Neural progenitor cell (in vitro differentiated cells): ENCODE results near the gene RNF217. TPM values are rescaled to one million over a fixed set of nuclear protein-coding genes. Genes with fewer than 3 reads are reported as not detected.

ENCODE experiments used
- DNase-seq: peaks from one replicate; pipeline ENCODE4 v3.0.0-alpha.2; 2016; ENCODE audit warnings: low spot score
- H2AFZ ChIP-seq: fragments of 200-600 bp; sonication (generic); replicated peaks from 2 replicates; pipeline ENCODE4 v1.6.1; 2016; ENCODE audit warnings: antibody characterized with exemption
- H3F3A ChIP-seq: fragments of 200-600 bp; sonication (generic); 2 replicates; pipeline ENCODE4 v1.6.1; 2016; ENCODE audit warnings: antibody characterized with exemption, low read depth
- H3K27ac ChIP-seq: fragments of 200-600 bp; sonication (generic); 2 replicates; pipeline ENCODE4 v1.5.1; 2016; ENCODE audit warnings: mild to moderate bottlenecking
- H3K27me3 ChIP-seq: fragments of 200-600 bp; sonication (generic); 2 replicates; pipeline ENCODE4 v1.6.1; 2016; ENCODE audit warnings: mild to moderate bottlenecking, moderate library complexity
- H3K36me3 ChIP-seq: fragments of 200-600 bp; sonication (generic); 2 replicates; pipeline ENCODE4 v1.5.1; 2016
- H3K4me1 ChIP-seq: fragments of 200-600 bp; sonication (generic); 2 replicates; pipeline ENCODE4 v1.6.1; 2016; ENCODE audit warnings: mixed run types
- H3K4me2 ChIP-seq: fragments of 200-600 bp; sonication (generic); 2 replicates; pipeline ENCODE4 v1.6.1; 2016
- H3K4me3 ChIP-seq: fragments of 200-600 bp; sonication (generic); 2 replicates; pipeline ENCODE4 v1.5.1; 2016
- H3K79me2 ChIP-seq: fragments of 200-600 bp; sonication (generic); 2 replicates; pipeline ENCODE4 v1.6.1; 2016; ENCODE audit warnings: low read depth
- H3K9ac ChIP-seq: fragments of 200-600 bp; sonication (generic); 2 replicates; pipeline ENCODE4 v1.6.1; 2016
- H3K9me3 ChIP-seq: fragments of 200-600 bp; sonication (generic); 2 replicates; pipeline ENCODE4 v1.5.1; 2016; ENCODE audit warnings: low read depth
- H4K20me1 ChIP-seq: fragments of 200-600 bp; sonication (generic); 2 replicates; pipeline ENCODE4 v1.6.1; 2016; ENCODE audit warnings: low read depth
- H3K27ac Mint-ChIP-seq: 3 replicates; pipeline ENCODE4 v1.8.0; 2021; ENCODE audit warnings: mixed read lengths
- H3K27me3 Mint-ChIP-seq: 2 replicates; pipeline ENCODE4 v1.8.0; 2022; ENCODE audit warnings: low read depth, mild to moderate bottlenecking, inconsistent platforms, moderate library complexity, mixed read lengths; ENCODE audit not compliant: insufficient read depth
- H3K36me3 Mint-ChIP-seq: 3 replicates; pipeline ENCODE4 v1.8.0; 2021; ENCODE audit warnings: mixed read lengths
- H3K4me1 Mint-ChIP-seq: 3 replicates; pipeline ENCODE4 v1.8.0; 2021; ENCODE audit warnings: mixed read lengths
- H3K4me3 Mint-ChIP-seq: 3 replicates; pipeline ENCODE4 v1.8.0; 2021; ENCODE audit warnings: mild to moderate bottlenecking, moderate library complexity, mixed read lengths
- H3K9me3 Mint-ChIP-seq: 3 replicates; pipeline ENCODE4 v1.8.0; 2020; ENCODE audit warnings: mixed read lengths
- CTCF ChIP-seq: fragments of 200-600 bp; sonication (generic); IDR thresholded peaks from 2 replicates; pipeline ENCODE4 v1.5.1; 2017; ENCODE audit warnings: antibody characterized with exemption, mild to moderate bottlenecking
- EZH2 ChIP-seq: fragments of 200-600 bp; sonication (generic); IDR thresholded peaks from 2 replicates; pipeline ENCODE4 v1.6.1; 2017; ENCODE audit warnings: antibody characterized with exemption, mild to moderate bottlenecking, moderate library complexity
- EZH2phosphoT487 ChIP-seq: fragments of 200-600 bp; sonication (generic); IDR thresholded peaks from 2 replicates; pipeline ENCODE4 v1.6.1; 2017; ENCODE audit warnings: antibody characterized with exemption
- total RNA-seq: library from RNA; depleted of rRNA; stranded (reverse); fragments of >200 nt; gene quantifications from 2 replicates; pipeline ENCODE4 v1.2.3, GENCODE V29; 2015; ENCODE audit warnings: low replicate concordance

RNF217 gene
- total RNA-seq, 1 donor from 2014 or later = 24.1 TPM

- no peaks in the 10 kb centered on the region for H3K36me3 Mint-ChIP-seq
- Histone ChIP-seq H3K9me3 (no peaks in the 10 kb centered on the region), H4K20me1 (peaks cover 5% of the 10 kb centered on the region), H3F3A (no peaks in the 10 kb centered on the region), H3K79me2 (no peaks in the 10 kb centered on the region), H3K27me3 (no peaks in the 10 kb centered on the region), H3K4me1 (peaks cover 9% of the 10 kb centered on the region), H3K4me2 (no peak overlapping the region), H3K4me3 (no peak overlapping the region), H3K9ac (no peak overlapping the region), H3K27ac (no peak overlapping the region), H3K36me3 (no peaks in the 10 kb centered on the region), H2AFZ (no peak overlapping the region)
- H3K4me3 Mint-ChIP-seq = no peak overlapping the region
- DNase-seq = peak; percentile 13
- no peaks in the 10 kb centered on the region for H3K27me3 Mint-ChIP-seq
- no peaks in the 10 kb centered on the region for H3K9me3 Mint-ChIP-seq
- no peaks in the 10 kb centered on the region for H3K4me1 Mint-ChIP-seq
- no peak for TF ChIP-seq EZH2phosphoT487
- no peak for TF ChIP-seq EZH2
- no peak for TF ChIP-seq CTCF
- H3K27ac Mint-ChIP-seq = no peak overlapping the region
Observed at GRCh38 chr6:125022391-125022989, 60.3 kb downstream of the RNF217 start.

- H2AFZ ChIP-seq = no peak overlapping the region
- H3K4me1 ChIP-seq = peaks cover 9% of the 10 kb centered on the region
- H3K36me3 ChIP-seq = no peaks in the 10 kb centered on the region
- H3K4me3 ChIP-seq = no peak overlapping the region
- no peaks in the 10 kb centered on the region for H3F3A ChIP-seq
- TF ChIP-seq CTCF (no peak), EZH2phosphoT487 (no peak), EZH2 (no peak)
- H3K27ac ChIP-seq = no peak overlapping the region
- H3K4me1 Mint-ChIP-seq = no peaks in the 10 kb centered on the region
- no peaks in the 10 kb centered on the region for H3K9me3 ChIP-seq
- peaks cover 12% of the 10 kb centered on the region for H3K36me3 Mint-ChIP-seq
- H3K9me3 Mint-ChIP-seq = peaks cover 2% of the 10 kb centered on the region
- no peaks in the 10 kb centered on the region for H3K27me3 ChIP-seq
- H3K27me3 Mint-ChIP-seq = no peaks in the 10 kb centered on the region
- DNase-seq = no peak
- peaks cover 5% of the 10 kb centered on the region for H4K20me1 ChIP-seq
- H3K79me2 ChIP-seq = peaks cover 3% of the 10 kb centered on the region
- H3K4me3 Mint-ChIP-seq = no peak overlapping the region
- no peak overlapping the region for H3K9ac ChIP-seq
- H3K27ac Mint-ChIP-seq = no peak overlapping the region
- no peak overlapping the region for H3K4me2 ChIP-seq
Observed at GRCh38 chr6:125025164-125025854, 63.1 kb downstream of the RNF217 start.

- no peaks in the 10 kb centered on the region for H3K27me3 Mint-ChIP-seq
- no peak overlapping the region for H3K4me3 Mint-ChIP-seq
- Histone ChIP-seq H4K20me1 (no peaks in the 10 kb centered on the region), H3K9ac (no peak overlapping the region), H2AFZ (no peak overlapping the region), H3K79me2 (peaks cover 3% of the 10 kb centered on the region), H3K27me3 (no peaks in the 10 kb centered on the region), H3F3A (no peaks in the 10 kb centered on the region), H3K4me3 (no peak overlapping the region), H3K36me3 (no peaks in the 10 kb centered on the region), H3K9me3 (no peaks in the 10 kb centered on the region), H3K27ac (no peak overlapping the region), H3K4me2 (no peak overlapping the region), H3K4me1 (peaks cover 4% of the 10 kb centered on the region)
- DNase-seq = no peak
- H3K36me3 Mint-ChIP-seq = peaks cover 20% of the 10 kb centered on the region
- peaks cover 12% of the 10 kb centered on the region for H3K9me3 Mint-ChIP-seq
- no peak for TF ChIP-seq CTCF
- TF ChIP-seq EZH2phosphoT487 = no peak
- no peak for TF ChIP-seq EZH2
- no peak overlapping the region for H3K27ac Mint-ChIP-seq
- no peaks in the 10 kb centered on the region for H3K4me1 Mint-ChIP-seq
Observed at GRCh38 chr6:125027287-125027686, 65.0 kb downstream of the RNF217 start.
